HFFc6 (cell line): ENCODE data around the gene RHCE. TPM values are rescaled to one million over a fixed set of nuclear protein-coding genes. Genes with fewer than 3 reads are reported as not detected.
"Not testable (repeated sequence)": the region's sequence is repeated elsewhere in the genome, so short reads cannot be mapped to it uniquely, and the experiment has no call there.

ENCODE experiments used
- DNase-seq: peaks from one replicate; pipeline ENCODE4 v3.0.0-alpha.2; 2018
- H3K27ac Mint-ChIP-seq: 2 replicates; pipeline ENCODE4 v1.8.0; 2020; ENCODE audit warnings: mild to moderate bottlenecking, mixed read lengths
- H3K27me3 Mint-ChIP-seq: 2 replicates; pipeline ENCODE4 v1.8.0; 2021; ENCODE audit warnings: mild to moderate bottlenecking, moderate library complexity, mixed read lengths; ENCODE audit not compliant: insufficient read depth
- H3K36me3 Mint-ChIP-seq: 2 replicates; pipeline ENCODE4 v1.8.0; 2021; ENCODE audit warnings: low read depth, mixed read lengths
- H3K4me1 Mint-ChIP-seq: 2 replicates; pipeline ENCODE4 v1.8.0; 2020; ENCODE audit warnings: low read depth, mixed read lengths
- H3K4me3 Mint-ChIP-seq: 2 replicates; pipeline ENCODE4 v1.8.0; 2020; ENCODE audit warnings: mild to moderate bottlenecking, moderate library complexity, mixed read lengths
- H3K9me3 Mint-ChIP-seq: 2 replicates; pipeline ENCODE4 v1.8.0; 2020; ENCODE audit warnings: mild to moderate bottlenecking, mixed read lengths
- total RNA-seq, 6 experiments: library from RNA; stranded (reverse); fragmentation: NEBNext Ultra II Directional; extraction: Animal tissue kit (Norgen Biotek cat#: 25700); gene quantifications; 2 replicates in 1 of 6; 3 replicates in 5 of 6; pipeline ENCODE4 v1.2.3, GENCODE V29; 2021
- TF ChIP-seq, protein P1 (sequence below): fragments of 200-600 bp; sonication (generic); IDR thresholded peaks from 2 replicates; pipeline ENCODE4 v1.5.0; 2021; ENCODE audit warnings: antibody characterized with exemption, mild to moderate bottlenecking

RHCE gene
- total RNA-seq, 6 experiments from 2014 or later = 0.45 to 1.2 (median 0.54) TPM

DNA sequence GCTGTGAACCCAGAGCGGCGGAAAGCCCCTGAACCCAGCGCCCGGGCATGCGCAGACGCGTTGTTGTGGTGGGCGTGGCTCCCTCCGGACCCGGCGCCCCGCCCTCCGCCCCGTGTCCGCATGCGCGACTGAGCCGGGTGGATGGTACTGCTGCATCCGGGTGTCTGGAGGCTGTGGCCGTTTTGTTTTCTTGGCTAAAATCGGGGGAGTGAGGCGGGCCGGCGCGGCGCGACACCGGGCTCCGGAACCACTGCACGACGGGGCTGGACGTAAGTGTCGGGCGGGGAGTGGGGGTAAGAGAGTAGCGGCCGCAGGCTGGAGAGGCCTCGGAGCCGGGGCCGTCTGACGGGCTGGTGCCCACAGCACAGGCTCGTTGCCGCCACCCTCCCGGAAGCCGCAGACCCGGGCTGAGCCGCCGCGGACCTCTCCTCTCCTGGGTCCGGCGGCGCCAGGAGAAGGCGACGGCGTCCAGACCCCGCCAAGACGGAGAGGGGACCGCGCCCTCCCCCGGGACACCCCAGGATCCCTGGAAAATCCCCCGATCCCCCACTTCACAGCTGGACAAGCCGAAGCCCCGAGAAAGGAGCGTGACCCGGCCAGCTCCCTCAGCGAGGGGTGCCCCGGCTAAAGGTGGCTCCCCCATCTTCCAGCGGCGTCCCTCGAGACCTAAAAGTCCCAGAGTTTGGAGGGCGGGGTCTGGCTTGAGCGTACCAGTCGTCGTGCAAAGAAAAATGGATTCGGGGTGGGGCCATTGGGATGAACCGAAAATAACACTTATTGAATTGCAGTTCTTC lies 82.2 kb downstream of the RHCE start, which contains the start of gene TMEM50A:
TSS of gene TMEM50A (plus strand) at position 147 of the 794 bp plus-strand sequence. CDS start 2,153 bp downstream, outside the sequence.
- Mint-ChIP-seq H3K27ac (peak within 1 kb of the TSS; percentile 90), H3K4me3 (peak within 1 kb of the TSS; percentile 100), H3K27me3 (no peaks in the 10 kb centered on the region), H3K4me1 (peaks cover 31% of the 10 kb centered on the region), H3K9me3 (no peaks in the 10 kb centered on the region), H3K36me3 (peaks cover 46% of the 10 kb centered on the region)
- TF ChIP-seq, protein P1, sequence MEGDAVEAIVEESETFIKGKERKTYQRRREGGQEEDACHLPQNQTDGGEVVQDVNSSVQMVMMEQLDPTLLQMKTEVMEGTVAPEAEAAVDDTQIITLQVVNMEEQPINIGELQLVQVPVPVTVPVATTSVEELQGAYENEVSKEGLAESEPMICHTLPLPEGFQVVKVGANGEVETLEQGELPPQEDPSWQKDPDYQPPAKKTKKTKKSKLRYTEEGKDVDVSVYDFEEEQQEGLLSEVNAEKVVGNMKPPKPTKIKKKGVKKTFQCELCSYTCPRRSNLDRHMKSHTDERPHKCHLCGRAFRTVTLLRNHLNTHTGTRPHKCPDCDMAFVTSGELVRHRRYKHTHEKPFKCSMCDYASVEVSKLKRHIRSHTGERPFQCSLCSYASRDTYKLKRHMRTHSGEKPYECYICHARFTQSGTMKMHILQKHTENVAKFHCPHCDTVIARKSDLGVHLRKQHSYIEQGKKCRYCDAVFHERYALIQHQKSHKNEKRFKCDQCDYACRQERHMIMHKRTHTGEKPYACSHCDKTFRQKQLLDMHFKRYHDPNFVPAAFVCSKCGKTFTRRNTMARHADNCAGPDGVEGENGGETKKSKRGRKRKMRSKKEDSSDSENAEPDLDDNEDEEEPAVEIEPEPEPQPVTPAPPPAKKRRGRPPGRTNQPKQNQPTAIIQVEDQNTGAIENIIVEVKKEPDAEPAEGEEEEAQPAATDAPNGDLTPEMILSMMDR = no peak
- DNase-seq = peak; percentile 90

DNA sequence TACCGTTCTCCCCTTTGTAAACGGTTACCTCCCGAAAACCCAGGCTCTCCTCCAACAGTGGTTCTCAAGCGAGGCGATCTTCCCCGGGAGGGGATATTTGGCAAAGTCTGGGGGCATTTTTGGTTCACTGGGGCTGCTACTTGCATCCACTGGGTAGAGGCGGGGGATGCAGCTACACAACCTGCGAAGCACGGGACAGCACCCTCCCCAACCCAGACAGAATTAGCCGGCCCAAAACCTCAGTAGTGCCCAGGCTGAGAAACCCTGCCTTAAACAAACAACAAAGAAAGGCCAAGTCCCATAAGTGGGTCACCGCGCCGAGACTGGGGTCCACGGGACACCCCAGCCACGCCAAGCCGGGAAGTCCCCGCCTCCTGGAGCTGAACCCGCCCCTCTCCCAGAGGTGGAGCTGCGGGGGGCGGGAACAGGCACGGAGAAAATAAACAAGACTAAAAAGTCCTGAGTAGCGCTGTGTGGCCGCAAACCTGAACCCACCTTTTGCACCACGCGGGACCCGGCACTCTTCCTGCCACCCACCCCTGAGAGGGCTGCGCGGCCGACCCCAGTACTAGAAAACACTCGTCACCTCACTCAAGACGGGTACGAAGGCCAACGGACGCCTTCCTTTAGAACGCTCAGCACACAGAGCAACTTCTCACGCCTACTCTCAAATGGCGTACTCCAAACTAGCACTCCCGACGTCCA lies 83.0 kb downstream of the RHCE start:
- H3K36me3 Mint-ChIP-seq = peaks cover 46% of the 10 kb centered on the region
- not testable (repeated sequence) for H3K9me3 Mint-ChIP-seq, H3K27me3 Mint-ChIP-seq

DNA sequence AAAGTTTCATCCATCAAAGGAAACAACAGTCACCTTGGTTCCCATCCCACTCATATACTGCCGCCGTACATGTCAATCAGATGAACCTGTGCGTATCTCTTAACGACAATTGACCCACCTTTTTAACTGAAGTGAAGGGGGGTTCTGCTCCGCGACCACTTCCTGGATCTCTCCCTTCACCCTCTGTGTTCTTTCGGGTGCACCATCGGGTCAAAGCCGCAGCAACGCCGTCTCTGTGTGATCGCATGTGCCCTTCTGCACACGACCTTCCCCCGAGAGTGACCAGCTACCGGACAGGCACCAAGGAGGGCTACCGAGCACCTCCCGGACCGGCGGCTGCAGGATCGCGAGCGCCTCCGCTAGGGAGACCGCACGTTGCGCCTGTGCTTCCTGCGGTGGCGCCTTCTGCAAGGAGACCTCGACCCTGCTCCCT lies 83.7 kb downstream of the RHCE start:
- H3K4me1 Mint-ChIP-seq = peaks cover 19% of the 10 kb centered on the region
- TF ChIP-seq, protein P1 = peak; percentile 48
- H3K27me3 Mint-ChIP-seq, H3K9me3 Mint-ChIP-seq: not testable (repeated sequence)
- H3K27ac Mint-ChIP-seq = peak overlapping the region; percentile 92
- DNase-seq = peak; percentile 57
- peaks cover 46% of the 10 kb centered on the region for H3K36me3 Mint-ChIP-seq
- peak overlapping the region; percentile 100 for H3K4me3 Mint-ChIP-seq

More for the DNA sequence above, 83.0 kb downstream of the RHCE start:
- Mint-ChIP-seq H3K4me1 (peaks cover 26% of the 10 kb centered on the region), H3K4me3 (peak overlapping the region; percentile 95)
- not testable (repeated sequence) for H3K27ac Mint-ChIP-seq, DNase-seq

DNA sequence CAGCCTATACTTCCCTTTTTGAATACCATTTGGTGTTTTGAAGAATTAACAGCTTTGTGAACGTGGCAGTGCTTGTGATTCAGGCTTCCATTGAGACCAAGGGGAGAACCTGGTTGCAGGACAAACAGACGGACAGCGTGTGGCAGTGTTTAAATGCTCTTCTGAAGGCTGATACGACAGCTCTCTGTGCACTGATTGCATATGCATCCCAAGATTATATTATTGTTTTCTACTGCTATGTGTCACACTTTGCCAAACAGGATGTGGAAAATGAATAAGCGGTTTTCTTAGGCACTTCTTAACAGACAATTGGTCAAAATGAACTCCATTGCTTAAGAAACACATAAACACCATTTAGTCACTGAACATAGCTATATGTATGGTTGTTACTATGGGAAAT lies 90.7 kb downstream of the RHCE start:
- peak; percentile 89 for DNase-seq
- H3K36me3 Mint-ChIP-seq = peaks cover 26% of the 10 kb centered on the region
- H3K4me3 Mint-ChIP-seq = peak overlapping the region; percentile 10
- H3K4me1 Mint-ChIP-seq = peaks cover 18% of the 10 kb centered on the region
- H3K27me3 Mint-ChIP-seq, H3K9me3 Mint-ChIP-seq: not testable (repeated sequence)
- TF ChIP-seq, protein P1 = peak; percentile 26; the same call in 1 of the 2 replicates
- H3K27ac Mint-ChIP-seq = peak overlapping the region; percentile 80

DNA sequence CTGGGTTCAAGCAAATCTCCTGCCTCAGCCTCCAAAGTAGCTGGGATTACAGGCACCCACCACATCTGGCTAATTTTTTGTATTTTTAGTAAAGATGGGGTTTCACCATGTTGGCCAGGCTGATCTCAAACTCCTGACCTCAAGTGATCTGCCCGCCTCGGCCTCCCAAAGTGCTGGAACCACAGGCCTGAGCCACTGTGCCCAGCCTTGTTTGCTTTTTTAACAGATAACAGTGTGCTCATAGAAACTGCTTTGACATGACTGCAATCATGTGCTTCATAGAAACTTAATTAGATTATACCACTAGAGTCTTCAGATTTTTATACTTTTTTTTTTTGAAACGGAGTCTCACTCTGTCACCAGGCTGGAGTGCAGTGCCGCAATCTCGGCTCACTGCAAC lies 91.3 kb downstream of the RHCE start:
- H3K9me3 Mint-ChIP-seq, DNase-seq, H3K27me3 Mint-ChIP-seq: not testable (repeated sequence)
- Mint-ChIP-seq H3K4me3 (peak overlapping the region; percentile 10; the same call in 1 of the 2 replicates), H3K27ac (peak overlapping the region; percentile 80), H3K4me1 (peaks cover 18% of the 10 kb centered on the region), H3K36me3 (peaks cover 22% of the 10 kb centered on the region)

DNA sequence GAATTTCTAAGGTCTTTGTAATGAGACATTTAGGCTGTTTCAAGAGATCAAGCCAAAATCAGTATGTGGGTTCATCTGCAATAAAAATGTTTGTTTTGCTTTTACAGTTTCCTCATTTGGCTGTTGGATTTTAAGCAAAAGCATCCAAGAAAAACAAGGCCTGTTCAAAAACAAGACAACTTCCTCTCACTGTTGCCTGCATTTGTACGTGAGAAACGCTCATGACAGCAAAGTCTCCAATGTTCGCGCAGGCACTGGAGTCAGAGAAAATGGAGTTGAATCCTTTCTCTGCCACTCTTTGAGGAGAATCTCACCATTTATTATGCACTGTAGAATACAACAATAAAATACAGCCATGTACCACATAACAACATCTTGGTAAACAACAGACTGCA lies 91.8 kb downstream of the RHCE start:
- Mint-ChIP-seq H3K4me1 (peaks cover 18% of the 10 kb centered on the region), H3K36me3 (peaks cover 17% of the 10 kb centered on the region)
- H3K9me3 Mint-ChIP-seq, DNase-seq, H3K27ac Mint-ChIP-seq, H3K27me3 Mint-ChIP-seq, H3K4me3 Mint-ChIP-seq: not testable (repeated sequence)

DNA sequence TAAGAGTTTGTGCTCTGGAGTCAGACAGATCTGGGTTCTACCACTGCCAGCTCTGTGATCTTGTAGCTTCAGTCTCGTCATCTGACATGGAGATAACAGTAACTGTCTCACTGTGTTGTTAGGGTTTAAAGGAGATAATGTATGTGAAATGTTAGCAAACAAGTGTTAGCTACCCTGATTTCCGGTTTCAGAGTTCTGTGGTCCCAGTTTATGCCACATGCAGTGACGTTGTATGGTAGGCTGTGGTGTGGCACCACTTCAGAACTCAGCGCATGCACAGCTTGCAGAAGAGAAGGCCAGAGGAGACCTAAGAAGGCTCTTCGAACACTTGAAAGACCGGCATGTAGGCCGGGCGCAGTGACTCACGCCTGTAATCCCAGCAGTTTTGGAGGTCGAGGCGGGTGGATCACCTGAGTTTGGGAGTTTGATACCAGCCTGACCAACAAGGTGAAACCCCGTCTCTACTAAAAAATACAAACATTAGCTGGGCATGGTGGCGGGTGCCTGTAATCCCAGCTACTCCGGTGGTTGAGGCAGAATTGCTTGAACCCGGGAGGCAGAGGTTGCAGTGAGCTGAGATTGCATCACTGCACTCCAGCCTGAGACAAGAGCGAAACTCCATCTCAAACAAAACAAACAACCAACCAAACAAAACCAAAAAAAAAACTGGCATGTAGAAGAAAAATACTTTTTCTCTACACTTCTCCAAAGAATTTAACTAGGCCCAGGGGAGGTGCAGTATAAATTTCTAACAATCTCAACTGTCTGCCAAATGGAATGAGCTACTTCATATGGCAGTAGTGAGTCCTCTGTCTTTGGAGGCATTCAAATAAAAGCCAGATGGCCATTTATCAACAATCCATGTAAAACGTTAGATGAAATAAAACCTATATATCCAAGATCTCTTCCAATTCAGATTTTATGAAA lies 92.5 kb downstream of the RHCE start:
- H3K27me3 Mint-ChIP-seq, H3K27ac Mint-ChIP-seq: not testable (repeated sequence)

DNA sequence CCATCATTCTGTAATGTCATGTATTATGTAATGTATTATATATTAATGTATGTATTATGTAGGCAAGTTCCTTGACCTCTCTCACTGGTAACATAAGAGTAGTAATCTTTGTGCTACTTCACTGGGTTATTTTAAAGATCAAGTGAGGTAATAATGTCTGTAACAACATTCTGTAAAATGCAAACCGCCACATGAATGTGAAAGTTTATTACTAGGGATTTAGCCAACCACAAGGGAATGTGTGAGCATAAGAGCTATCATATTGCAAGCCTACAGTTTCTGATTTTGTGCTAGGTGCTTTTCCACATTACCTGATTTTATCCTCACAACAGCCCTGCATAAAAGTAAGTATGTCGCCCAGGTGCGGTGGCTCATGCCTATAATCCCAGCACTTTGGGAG lies 96.2 kb downstream of the RHCE start:
- peaks cover 25% of the 10 kb centered on the region for H3K4me1 Mint-ChIP-seq

More for the DNA sequence above, 92.5 kb downstream of the RHCE start:
- H3K9me3 Mint-ChIP-seq, H3K4me3 Mint-ChIP-seq, DNase-seq: not testable (repeated sequence)
- H3K36me3 Mint-ChIP-seq = peaks cover 10% of the 10 kb centered on the region
- peaks cover 13% of the 10 kb centered on the region for H3K4me1 Mint-ChIP-seq

DNA sequence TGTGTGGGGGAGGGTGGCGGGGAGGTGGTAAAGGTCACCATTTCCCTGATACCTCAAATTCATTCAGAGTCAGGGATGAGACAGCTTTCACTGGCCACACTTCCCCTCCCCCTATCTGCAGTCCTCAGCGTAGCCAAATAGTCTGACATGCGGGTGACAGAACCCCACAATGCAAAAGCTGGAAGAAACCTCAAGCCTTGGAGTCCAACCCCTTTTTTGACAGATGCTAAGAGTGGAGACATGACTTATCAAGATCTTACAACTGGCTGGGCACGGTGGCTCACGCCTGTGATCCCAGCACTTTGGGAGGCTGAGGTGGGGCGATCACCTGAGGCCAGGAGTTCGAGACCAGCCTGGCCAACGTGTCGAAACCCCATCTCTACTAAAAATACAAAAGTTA lies 98.5 kb downstream of the RHCE start:
- H3K4me3 Mint-ChIP-seq = not testable (repeated sequence)

More for the DNA sequence above, 96.2 kb downstream of the RHCE start:
- H3K4me3 Mint-ChIP-seq, H3K27me3 Mint-ChIP-seq, H3K9me3 Mint-ChIP-seq, H3K27ac Mint-ChIP-seq: not testable (repeated sequence)
- H3K36me3 Mint-ChIP-seq = peaks cover 11% of the 10 kb centered on the region; the same call in 1 of the 2 replicates
- peak; percentile 12 for DNase-seq

More for the DNA sequence above, 98.5 kb downstream of the RHCE start:
- H3K27ac Mint-ChIP-seq = peak overlapping the region; percentile 54; the same call in 1 of the 2 replicates
- H3K36me3 Mint-ChIP-seq = peaks cover 23% of the 10 kb centered on the region; the same call in 1 of the 2 replicates
- DNase-seq, H3K27me3 Mint-ChIP-seq, H3K9me3 Mint-ChIP-seq: not testable (repeated sequence)
- H3K4me1 Mint-ChIP-seq = peaks cover 36% of the 10 kb centered on the region
